Gastrocnemius medialis (tissue), 4 donors: ENCODE measurements around the gene SFI1. TPM values are rescaled to one million over a fixed set of nuclear protein-coding genes. Genes with fewer than 3 reads are reported as not detected.
"Not testable (repeated sequence)": the region's sequence is repeated elsewhere in the genome, so short reads cannot be mapped to it uniquely, and the experiment has no call there.

ENCODE experiments used
- ATAC-seq, 2 donors: fragments of 150-250 bp; one replicate each; pipeline ENCODE4 v1.9.1; 2016
- DNase-seq, 2 donors: peaks; one replicate each; pipeline ENCODE4 v3.0.0-alpha.2; 2019
- H3K27ac ChIP-seq, 4 donors: fragments of 200-600 bp; sonication (generic); 1 replicate in 1 of 4; 2 replicates in 3 of 4; pipeline ENCODE4 v1.5.1; 2016 to 2018; ENCODE audit warnings: mild to moderate bottlenecking in 2 of 4, moderate library complexity in 1 of 4
- H3K27me3 ChIP-seq, 3 donors: fragments of 200-600 bp; sonication (generic) in 2 of 3; 1 replicate in 1 of 3; 2 replicates in 2 of 3; pipeline versions ENCODE4 v1.5.1 to v1.6.0; 2016 to 2019; ENCODE audit warnings: mild to moderate bottlenecking in 1 of 3, moderate library complexity in 1 of 3
- H3K36me3 ChIP-seq, 2 donors: fragments of 200-600 bp; sonication (generic) in 1 of 2; one replicate each; pipeline ENCODE4 v1.5.1; 2017 to 2018
- H3K4me1 ChIP-seq, 2 donors: fragments of 200-600 bp; sonication (generic) in 1 of 2; one replicate each; pipeline ENCODE4 v1.5.1; 2016 to 2017; ENCODE audit warnings: mild to moderate bottlenecking in 2 of 2
- H3K4me3 ChIP-seq, 4 donors: fragments of 200-600 bp; sonication (generic) in 3 of 4; 1 replicate in 1 of 4; 2 replicates in 3 of 4; pipeline ENCODE4 v1.5.1; 2016 to 2019; ENCODE audit warnings: mild to moderate bottlenecking in 2 of 4
- H3K9me3 ChIP-seq, 3 donors: fragments of 200-600 bp; sonication (generic) in 2 of 3; 1 replicate in 1 of 3; 2 replicates in 2 of 3; pipeline ENCODE4 v1.5.1; 2016 to 2019
- CTCF ChIP-seq, 5 experiments: fragments of 450-650 bp in 3 of 5; fragments of 200-600 bp in 2 of 5; sonication (generic) in 2 of 5; IDR thresholded peaks in 4 of 5; conservative IDR thresholded peaks in 1 of 5; 1 replicate in 4 of 5; 2 replicates in 1 of 5; pipeline ENCODE4 v1.5.1; 2016 to 2019; ENCODE audit warnings: antibody characterized with exemption in 5 of 5, mild to moderate bottlenecking in 3 of 5, moderate library complexity in 3 of 5
- POLR2A ChIP-seq, 2 donors: fragments of 450-650 bp; IDR thresholded peaks; one replicate each; pipeline ENCODE4 v1.6.1; 2017; ENCODE audit warnings: antibody characterized with exemption in 2 of 2, mild to moderate bottlenecking in 2 of 2, moderate library complexity in 2 of 2
- in situ Hi-C, 4 donors: fragments of 200-750 bp; cut with MboI; loops; one replicate each; pipeline versions ENCODE4 v1.15.0 to v1.8.0; 2017; ENCODE audit warnings: low sequenced_read_pairs in 4 of 4
- intact Hi-C: fragments of 100-400 bp; cut with DNase I; formaldehyde crosslinking; loops from one replicate; pipeline ENCODE4 v1.15.1; 2023; ENCODE audit warnings: low total_unique reads
- total RNA-seq, 4 donors: library from RNA; depleted of rRNA; stranded (reverse); fragments of >200 nt; gene quantifications; one replicate each; pipeline versions ENCODE4 v1.1.0 to v1.2.3, GENCODE V29; 2016

SFI1 gene
- total RNA-seq, 4 donors from 2014 or later, result 1.1 to 12.6 (median 2.7) TPM

- intact Hi-C loops, result no loop called here
- Histone ChIP-seq H3K4me3 (no peak overlapping the region), H3K4me1 (no peaks in the 10 kb centered on the region), H3K27ac (no peak overlapping the region), H3K27me3 (no peaks in the 10 kb centered on the region), H3K36me3 (peaks cover 0 to 10% of the 10 kb centered on the region in 2 donors), H3K9me3 (no peaks in the 10 kb centered on the region)
- DNase-seq (no peak), ATAC-seq (no peak)
- TF ChIP-seq CTCF (IDR thresholded peaks at IDR 0.05 in 4 of 5, conservative IDR thresholded peaks at IDR 0.05 in 1 of 5), result no peak
- no peak for TF ChIP-seq POLR2A (IDR thresholded peaks at IDR 0.05)
- in situ Hi-C loops, result no loop called here
Measured at GRCh38 chr22:31474743-31475142, 21.6 kb upstream of the SFI1 start.

- in situ Hi-C loops (no loop called here), intact Hi-C loops (no loop called here)
Measured at GRCh38 chr22:31475800-31476199, 20.5 kb upstream of the SFI1 start.

GRCh38 chr22:31477329-31477728 lies 19.0 kb upstream of the SFI1 start:
- Histone ChIP-seq H3K27me3 (no peaks in the 10 kb centered on the region), H3K9me3 (no peaks in the 10 kb centered on the region), H3K27ac (no peak overlapping the region), H3K36me3 (peaks cover 0 to 11% of the 10 kb centered on the region in 2 donors), H3K4me3 (no peak overlapping the region), H3K4me1 (no peaks in the 10 kb centered on the region)
- in situ Hi-C loops (no loop called here), intact Hi-C loops (no loop called here)
- ATAC-seq (no peak), DNase-seq (no peak)
- no peak for TF ChIP-seq POLR2A (IDR thresholded peaks at IDR 0.05)
- no peak for TF ChIP-seq CTCF (IDR thresholded peaks at IDR 0.05 in 4 of 5, conservative IDR thresholded peaks at IDR 0.05 in 1 of 5)

More at GRCh38 chr22:31475800-31476199, 20.5 kb upstream of the SFI1 start:
- DNase-seq (no peak), ATAC-seq (no peak)
- Histone ChIP-seq H3K27ac (no peak overlapping the region), H3K27me3 (no peaks in the 10 kb centered on the region), H3K4me3 (no peak overlapping the region), H3K36me3 (peaks cover 0 to 18% of the 10 kb centered on the region in 2 donors), H3K4me1 (no peaks in the 10 kb centered on the region), H3K9me3 (no peaks in the 10 kb centered on the region)
- no peak for TF ChIP-seq POLR2A (IDR thresholded peaks at IDR 0.05)
- no peak for TF ChIP-seq CTCF (IDR thresholded peaks at IDR 0.05 in 4 of 5, conservative IDR thresholded peaks at IDR 0.05 in 1 of 5)

GRCh38 chr22:31481129-31481528 lies 15.2 kb upstream of the SFI1 start:
- ATAC-seq (no peak), DNase-seq (no peak)
- H3K27ac ChIP-seq, result no peak overlapping the region
- H3K4me3 ChIP-seq, result no peak overlapping the region
- no peak for TF ChIP-seq POLR2A (IDR thresholded peaks at IDR 0.05)
- TF ChIP-seq CTCF (IDR thresholded peaks at IDR 0.05 in 4 of 5, conservative IDR thresholded peaks at IDR 0.05 in 1 of 5), result no peak
- no peaks in the 10 kb centered on the region for H3K9me3 ChIP-seq
- H3K4me1 ChIP-seq, result no peaks in the 10 kb centered on the region
- H3K27me3 ChIP-seq, result no peaks in the 10 kb centered on the region
- in situ Hi-C loops (no loop called here), intact Hi-C loops (no loop called here)
- H3K36me3 ChIP-seq, result peaks cover 0 to 31% of the 10 kb centered on the region in 2 donors

- in situ Hi-C loops, intact Hi-C loops: not testable (repeated sequence)
Measured at GRCh38 chr22:31482470-31482869, 13.9 kb upstream of the SFI1 start.

GRCh38 chr22:31486369-31486768 lies 10.0 kb upstream of the SFI1 start:
- ATAC-seq, H3K9me3 ChIP-seq, H3K27ac ChIP-seq, DNase-seq, H3K4me3 ChIP-seq, H3K27me3 ChIP-seq, intact Hi-C loops, in situ Hi-C loops: not testable (repeated sequence)
- Histone ChIP-seq H3K36me3 (peaks cover 0 to 43% of the 10 kb centered on the region in 2 donors), H3K4me1 (peaks cover 20 to 22% of the 10 kb centered on the region in 2 donors)

More at GRCh38 chr22:31482470-31482869, 13.9 kb upstream of the SFI1 start:
- ATAC-seq, H3K4me1 ChIP-seq, H3K9me3 ChIP-seq, H3K27me3 ChIP-seq, H3K27ac ChIP-seq, DNase-seq, H3K4me3 ChIP-seq: not testable (repeated sequence)
- H3K36me3 ChIP-seq, result peaks cover 0 to 44% of the 10 kb centered on the region in 2 donors
